ENCODE data around the gene SLC35B4. TPM values are rescaled to one million over a fixed set of nuclear protein-coding genes. Genes with fewer than 3 reads are reported as not detected.

Gene SLC35B4
- total RNA-seq, 1 experiment from 2014 or later: 20.0 TPM

Other genes with a start within 250 kb of the SLC35B4 start
- gene LRGUK, start 189.6 kb downstream of the SLC35B4 start, total RNA-seq (2014; rRNA removed; shearing (Covaris generic)): 0.15 TPM in 1 of 2 replicates, not detected in the other
- gene AKR1B1, start 142.2 kb upstream of the SLC35B4 start, total RNA-seq (2014; rRNA removed; shearing (Covaris generic)): 168 and 178 TPM in 2 replicates
- 1,538 and 1,680 TPM in 2 replicates for gene AKR1B10, start 210.6 kb upstream of the SLC35B4 start, total RNA-seq (2014; rRNA removed; shearing (Covaris generic))
- 1.4 and 2.0 TPM in 2 replicates for gene AKR1B15, start 232.2 kb upstream of the SLC35B4 start, total RNA-seq (2014; rRNA removed; shearing (Covaris generic))